HG03108 (cell line): ENCODE results near the gene KLK15.

Experiments used
- ATAC-seq: cut with Tn5 transposase; IDR thresholded peaks from one replicate; pipeline ENCODE4 v1.9.1; 2021; ENCODE audit warnings: moderate library complexity; ENCODE audit not compliant: unreplicated experiment

Gene KLK15

GRCh38 chr19:50777261-50777660 is 56.1 kb downstream of the KLK15 start:
- no peak for ATAC-seq

DNA sequence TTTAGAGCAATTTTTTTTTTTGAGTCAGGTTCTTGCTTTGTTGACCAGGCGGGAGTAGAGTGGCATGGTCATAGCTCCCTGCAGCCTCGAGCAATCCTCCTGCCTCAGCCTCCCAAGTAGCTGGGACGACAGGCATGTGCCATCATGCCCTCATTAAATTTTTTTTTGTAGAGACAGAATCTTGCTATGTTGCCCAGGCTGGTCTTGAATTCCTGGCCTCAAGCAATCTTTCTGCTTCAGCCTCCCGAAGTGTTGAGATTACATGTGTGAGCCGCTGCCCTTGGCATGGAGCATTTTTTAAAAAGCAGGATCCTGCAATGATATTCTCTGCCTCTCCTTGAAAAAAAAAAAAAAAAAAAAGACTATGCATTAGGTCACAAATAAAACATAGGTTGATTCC is 57.2 kb downstream of the KLK15 start:
- no peak for ATAC-seq
